Islet of Langerhans (tissue), 1 donor: ENCODE results near the gene CDKAL1.

Source experiments
- FAIRE-seq: peaks from one replicate; lab custom pipeline; 2011; peaks lifted over from hg19 to GRCh38; lab: Jason Lieb, UNC

CDKAL1 gene

GRCh38 chr6:21110684-21111083, 576.4 kb downstream of the CDKAL1 start:
- FAIRE-seq, result no peak

GRCh38 chr6:21111093-21111725, 577.0 kb downstream of the CDKAL1 start:
- FAIRE-seq, result no peak

GRCh38 chr6:21115111-21115510, 580.9 kb downstream of the CDKAL1 start:
- peak; percentile 55 for FAIRE-seq

- no peak for FAIRE-seq
Observed at GRCh38 chr6:21116736-21117135, 582.5 kb downstream of the CDKAL1 start.

- FAIRE-seq, result no peak
Observed at GRCh38 chr6:21118216-21118780, 584.0 kb downstream of the CDKAL1 start.

- no peak for FAIRE-seq
Observed at GRCh38 chr6:21121636-21122136, 587.4 kb downstream of the CDKAL1 start.

GRCh38 chr6:21123507-21124436, 589.5 kb downstream of the CDKAL1 start:
- FAIRE-seq, result no peak

- no peak for FAIRE-seq
Observed at GRCh38 chr6:21128601-21129000, 594.3 kb downstream of the CDKAL1 start.

- no peak for FAIRE-seq
Observed at GRCh38 chr6:21131406-21131805, 597.1 kb downstream of the CDKAL1 start.

- no peak for FAIRE-seq
Observed at GRCh38 chr6:21132446-21132845, 598.2 kb downstream of the CDKAL1 start.

GRCh38 chr6:21132856-21133838, 598.9 kb downstream of the CDKAL1 start:
- no peak for FAIRE-seq

- no peak for FAIRE-seq
Observed at GRCh38 chr6:21133901-21134300, 599.6 kb downstream of the CDKAL1 start.

- FAIRE-seq, result no peak
Observed at GRCh38 chr6:21134356-21134755, 600.1 kb downstream of the CDKAL1 start.

- no peak for FAIRE-seq
Observed at GRCh38 chr6:21135484-21136013, 601.3 kb downstream of the CDKAL1 start.

- FAIRE-seq, result no peak
Observed at GRCh38 chr6:21137700-21138335, 603.6 kb downstream of the CDKAL1 start.

GRCh38 chr6:21138336-21139069, 604.2 kb downstream of the CDKAL1 start:
- FAIRE-seq, result no peak

- no peak for FAIRE-seq
Observed at GRCh38 chr6:21140966-21141365, 606.7 kb downstream of the CDKAL1 start.

GRCh38 chr6:21141616-21142303, 607.5 kb downstream of the CDKAL1 start:
- FAIRE-seq, result no peak

- FAIRE-seq, result no peak
Observed at GRCh38 chr6:21142741-21143140, 608.5 kb downstream of the CDKAL1 start.

- no peak for FAIRE-seq
Observed at GRCh38 chr6:21143645-21144044, 609.4 kb downstream of the CDKAL1 start.
